Measurements from ENCODE around the gene DUS3L.

DUS3L gene, protein sequence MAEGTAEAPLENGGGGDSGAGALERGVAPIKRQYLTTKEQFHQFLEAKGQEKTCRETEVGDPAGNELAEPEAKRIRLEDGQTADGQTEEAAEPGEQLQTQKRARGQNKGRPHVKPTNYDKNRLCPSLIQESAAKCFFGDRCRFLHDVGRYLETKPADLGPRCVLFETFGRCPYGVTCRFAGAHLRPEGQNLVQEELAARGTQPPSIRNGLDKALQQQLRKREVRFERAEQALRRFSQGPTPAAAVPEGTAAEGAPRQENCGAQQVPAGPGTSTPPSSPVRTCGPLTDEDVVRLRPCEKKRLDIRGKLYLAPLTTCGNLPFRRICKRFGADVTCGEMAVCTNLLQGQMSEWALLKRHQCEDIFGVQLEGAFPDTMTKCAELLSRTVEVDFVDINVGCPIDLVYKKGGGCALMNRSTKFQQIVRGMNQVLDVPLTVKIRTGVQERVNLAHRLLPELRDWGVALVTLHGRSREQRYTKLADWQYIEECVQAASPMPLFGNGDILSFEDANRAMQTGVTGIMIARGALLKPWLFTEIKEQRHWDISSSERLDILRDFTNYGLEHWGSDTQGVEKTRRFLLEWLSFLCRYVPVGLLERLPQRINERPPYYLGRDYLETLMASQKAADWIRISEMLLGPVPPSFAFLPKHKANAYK

GRCh38 chr19:5790559-5791520 lies at the start of gene DUS3L:
TSS of gene DUS3L (minus strand) at chr19:5791163. CDS start at chr19:5791141, 22 bp downstream.
- DNase-seq = peak; percentile 94

GRCh38 chr19:5839065-5840017 lies 48.4 kb upstream of the DUS3L start, which contains the start of gene FUT6:
TSS of gene FUT6 (minus strand) at chr19:5839702. CDS start at chr19:5832567, 7,135 bp downstream.
- DNase-seq = no peak

GRCh38 chr19:5838353-5839064 lies 47.5 kb upstream of the DUS3L start:
- no peak for DNase-seq

DNA sequence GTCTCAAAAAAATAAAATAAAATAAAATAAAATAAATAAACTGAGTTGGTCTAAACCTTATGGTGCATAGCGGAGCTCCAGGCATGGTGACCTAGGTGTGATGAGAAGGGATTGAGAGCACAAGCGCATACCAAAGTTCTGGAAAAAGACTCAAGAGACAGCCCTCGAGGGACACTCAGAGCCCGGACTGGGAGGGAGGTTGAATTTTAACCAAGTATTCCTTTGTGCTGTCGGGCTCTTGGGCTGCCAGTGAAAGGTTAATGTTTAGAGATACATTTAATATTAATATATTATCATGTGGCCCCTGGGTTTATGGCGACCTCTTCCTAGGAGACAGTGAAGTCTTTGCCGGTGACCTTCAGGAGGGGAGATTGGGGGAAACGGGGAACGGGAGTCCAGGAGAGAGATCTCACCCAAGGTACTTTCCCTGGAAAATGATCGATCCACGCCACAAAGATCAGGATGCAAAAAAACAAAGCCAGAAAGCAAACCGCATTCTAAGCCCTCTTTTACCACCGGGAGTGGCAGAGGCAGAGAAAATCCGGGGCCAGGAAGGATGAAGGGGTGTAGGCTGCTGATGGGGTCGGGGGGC lies 46.9 kb upstream of the DUS3L start:
- no peak for DNase-seq

DNA sequence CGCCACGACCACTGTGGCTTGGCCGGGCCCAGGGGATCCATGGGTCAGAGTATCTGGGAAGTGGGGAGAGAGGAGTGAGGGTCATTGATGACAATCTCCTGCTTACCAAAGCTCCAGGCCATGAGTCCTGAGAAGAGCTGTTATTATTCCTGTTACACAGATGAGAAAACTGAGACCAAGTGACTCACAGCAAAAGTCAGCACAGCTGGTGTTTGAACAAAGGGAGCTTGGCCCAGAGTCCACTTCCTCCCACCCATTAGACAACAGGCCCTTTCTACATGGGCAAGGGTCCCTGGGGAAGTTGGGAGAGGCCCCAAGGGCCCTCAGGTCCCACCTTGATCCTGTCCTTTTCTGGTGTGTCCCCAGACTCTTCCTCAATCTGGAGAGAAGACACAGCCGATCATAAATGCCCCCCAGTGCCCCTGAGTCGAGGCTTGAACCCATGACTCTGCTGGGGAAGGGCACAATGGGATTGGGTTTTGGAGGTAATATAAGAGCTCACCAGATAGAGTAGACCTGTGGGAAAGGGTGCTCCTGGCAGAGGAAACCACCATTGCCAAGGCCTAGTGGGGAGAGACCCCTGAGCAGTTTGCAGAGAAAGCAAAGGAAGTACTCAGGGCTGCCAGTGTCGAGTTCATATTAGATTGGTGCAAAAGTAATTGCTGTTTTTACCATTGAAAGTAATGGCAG lies 41.7 kb upstream of the DUS3L start:
- no peak for DNase-seq

- DNase-seq = no peak
Observed at GRCh38 chr19:5832061-5832460, 41.1 kb upstream of the DUS3L start.

DNA sequence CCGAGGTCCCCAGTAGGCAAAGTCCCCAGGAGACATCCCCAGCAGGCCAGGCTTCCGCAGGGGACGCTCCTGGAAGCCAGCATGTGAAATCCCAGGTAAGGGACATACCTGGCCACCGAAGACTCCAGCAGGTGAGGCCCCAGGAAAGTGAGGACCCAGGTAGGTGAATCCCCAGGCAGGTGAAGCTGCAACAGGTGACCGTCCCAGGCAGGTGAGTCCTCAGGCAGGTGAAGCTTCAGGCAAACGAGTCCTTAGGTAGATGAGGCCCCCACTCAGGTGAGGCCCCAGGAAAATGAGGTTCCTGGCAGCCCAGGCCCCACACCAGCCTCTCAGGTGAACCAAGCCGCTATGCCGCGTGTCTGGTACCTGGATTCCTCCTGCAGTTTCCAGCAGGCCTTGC lies 40.2 kb upstream of the DUS3L start:
- DNase-seq = no peak

- DNase-seq = no peak
Observed at GRCh38 chr19:5829567-5830310, 38.8 kb upstream of the DUS3L start.

GRCh38 chr19:5828661-5829566 lies 38.0 kb upstream of the DUS3L start:
- DNase-seq = peak; percentile 24

DNA sequence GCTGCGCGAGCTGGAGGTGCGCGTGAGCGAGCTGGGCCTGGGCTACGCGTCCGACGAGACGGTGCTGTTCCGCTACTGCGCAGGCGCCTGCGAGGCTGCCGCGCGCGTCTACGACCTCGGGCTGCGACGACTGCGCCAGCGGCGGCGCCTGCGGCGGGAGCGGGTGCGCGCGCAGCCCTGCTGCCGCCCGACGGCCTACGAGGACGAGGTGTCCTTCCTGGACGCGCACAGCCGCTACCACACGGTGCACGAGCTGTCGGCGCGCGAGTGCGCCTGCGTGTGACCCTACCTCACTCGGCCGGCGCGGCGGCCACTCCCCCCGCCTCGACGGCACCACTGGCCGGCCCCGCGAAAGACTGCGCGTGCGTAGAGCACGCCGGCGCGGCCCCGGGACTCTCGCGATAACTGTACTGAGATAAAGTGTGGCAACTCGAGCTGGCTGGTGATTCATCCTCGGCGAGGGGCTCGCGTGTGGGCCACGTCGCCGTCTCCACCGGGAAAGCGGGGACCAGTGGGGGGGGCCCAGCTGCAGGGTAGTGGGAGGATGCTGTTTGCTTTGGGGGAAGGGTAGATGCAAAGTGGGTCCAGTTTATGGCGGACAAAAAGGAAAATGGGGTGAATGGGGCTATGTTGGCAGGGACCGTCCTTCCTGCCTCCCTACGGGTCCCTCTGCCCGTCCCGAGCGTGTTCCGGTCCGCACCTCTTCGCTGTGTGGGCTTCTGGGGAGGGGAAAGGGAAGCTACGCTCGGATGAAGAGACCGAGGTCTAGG lies 37.1 kb upstream of the DUS3L start:
- peak; percentile 95 for DNase-seq

DNA sequence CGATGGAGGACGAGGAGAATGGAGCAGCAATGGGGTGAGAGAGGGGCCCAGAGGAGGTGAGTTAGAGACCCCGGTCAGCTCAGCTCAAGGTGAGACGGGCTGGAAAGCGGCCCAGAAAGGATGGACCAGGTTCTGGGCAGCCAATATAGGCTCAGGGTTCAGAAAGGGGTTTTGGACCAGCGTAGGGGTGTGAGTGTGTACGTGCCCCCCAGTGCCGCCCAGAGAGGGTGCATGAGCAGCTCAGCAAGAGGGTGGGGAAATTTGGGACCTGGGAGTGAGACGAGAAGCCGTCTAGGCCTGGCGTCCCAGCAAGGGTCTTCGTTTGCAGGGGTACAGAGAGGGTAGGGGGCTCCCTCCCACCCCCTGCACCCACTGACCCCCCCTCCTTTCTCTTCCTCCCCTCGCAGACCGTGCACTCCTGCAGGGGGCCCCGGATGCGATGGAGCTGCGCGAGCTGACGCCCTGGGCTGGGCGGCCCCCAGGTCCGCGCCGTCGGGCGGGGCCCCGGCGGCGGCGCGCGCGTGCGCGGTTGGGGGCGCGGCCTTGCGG lies 36.5 kb upstream of the DUS3L start:
- no peak for DNase-seq

DNA sequence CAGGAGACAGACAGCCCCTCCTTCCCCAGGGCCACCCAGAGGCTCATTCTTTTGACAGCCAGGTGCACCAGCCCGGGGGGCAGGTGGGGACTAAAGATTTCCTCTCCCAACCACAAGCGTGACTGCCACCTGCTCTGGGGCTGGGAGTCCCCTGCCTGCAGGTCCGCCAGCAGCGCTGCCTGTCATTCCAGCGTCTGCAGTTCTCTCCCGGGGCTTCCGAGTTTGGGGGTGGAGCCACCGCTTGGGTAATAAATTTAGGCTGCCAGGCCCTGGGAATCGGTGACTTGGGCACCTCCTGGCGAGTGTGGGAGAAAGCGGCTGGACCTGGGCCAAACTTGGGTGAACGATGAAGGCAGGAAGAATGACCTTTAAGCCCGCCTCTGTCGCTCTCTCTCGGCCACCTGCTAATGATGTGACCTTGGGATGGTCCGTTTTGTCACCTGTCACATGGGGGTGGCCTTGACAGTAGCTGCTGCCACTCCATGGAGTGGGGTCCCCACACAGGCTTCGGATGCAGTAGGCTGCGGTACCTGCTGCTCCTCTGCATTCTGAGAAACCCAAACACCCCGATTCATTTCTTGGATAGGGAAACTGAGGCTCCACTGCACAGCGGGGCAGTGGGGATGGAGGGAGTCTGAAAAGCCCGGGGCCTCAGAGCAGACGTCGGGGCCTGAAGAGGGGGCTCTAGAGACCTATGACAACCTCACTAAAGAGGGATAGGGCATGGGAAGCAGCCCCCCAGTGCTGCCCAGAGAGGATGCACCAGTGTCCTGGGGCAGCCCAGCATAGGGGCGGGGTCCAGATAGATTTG lies 35.8 kb upstream of the DUS3L start:
- no peak for DNase-seq

DNA sequence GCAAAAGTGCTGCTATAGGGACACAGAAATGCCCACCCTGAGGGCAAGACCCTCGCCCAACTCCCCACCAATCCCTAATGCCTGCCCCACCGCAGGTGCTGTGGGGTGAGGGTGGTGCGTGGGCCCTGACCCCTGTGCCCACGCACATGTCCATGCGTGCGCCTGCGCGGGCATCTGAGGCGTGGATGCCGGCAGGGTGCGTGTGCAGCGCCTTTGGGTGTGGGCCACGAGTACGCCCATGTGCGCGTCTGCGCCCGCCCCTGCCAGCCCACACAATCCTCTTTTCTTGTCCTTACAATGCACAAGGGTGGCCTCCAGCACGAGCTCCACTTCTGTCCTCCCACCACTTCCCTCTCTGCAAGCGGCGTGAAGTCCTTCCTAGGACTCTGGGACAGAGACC lies 34.2 kb upstream of the DUS3L start:
- DNase-seq = no peak

GRCh38 chr19:5824751-5825150 lies 33.8 kb upstream of the DUS3L start:
- DNase-seq = no peak

DNA sequence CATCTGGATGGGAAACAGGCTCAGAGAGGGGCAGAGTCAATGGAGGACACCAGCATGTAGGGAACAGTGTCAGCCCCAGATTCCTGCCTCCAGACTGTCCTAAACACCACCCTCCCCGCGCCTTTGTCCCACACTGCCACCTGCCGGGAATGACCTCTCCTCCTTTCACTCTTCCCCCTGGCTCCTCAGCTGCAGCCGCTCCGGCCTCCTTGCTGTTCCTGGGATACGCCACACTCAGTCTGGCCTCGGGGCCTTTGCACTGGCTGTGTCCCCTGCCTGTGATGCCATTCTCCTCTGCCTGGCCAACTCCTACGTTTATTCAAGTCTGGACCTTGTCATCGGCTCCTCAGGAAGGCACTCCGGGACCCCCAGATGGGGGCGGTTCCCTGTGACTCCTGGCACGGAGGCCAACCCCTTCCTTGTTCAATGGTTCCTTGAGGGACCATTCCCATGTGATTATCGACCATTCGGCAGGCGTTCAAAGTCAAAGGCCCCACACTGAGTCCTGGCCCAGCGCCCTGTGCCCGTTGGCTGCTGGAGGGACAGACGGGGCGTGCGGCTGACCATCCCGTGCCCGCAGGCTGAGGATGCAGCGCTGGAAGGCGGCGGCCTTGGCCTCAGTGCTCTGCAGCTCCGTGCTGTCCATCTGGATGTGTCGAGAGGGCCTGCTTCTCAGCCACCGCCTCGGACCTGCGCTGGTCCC lies 32.8 kb upstream of the DUS3L start:
- no peak for DNase-seq
